Loucy (cell line): ENCODE results near the gene SLC31A1.
"Not testable (repeated sequence)": the region's sequence is repeated elsewhere in the genome, so short reads cannot be mapped to it uniquely, and the experiment has no call there.

ENCODE experiments used
- H2AFZ ChIP-seq: fragments of 200-600 bp; sonication (generic); 2 replicates; pipeline ENCODE4 v1.6.0; 2016; ENCODE audit warnings: antibody characterized with exemption, mild to moderate bottlenecking, low read length, moderate library complexity
- H3F3A ChIP-seq: fragments of 200-600 bp; 2 replicates; pipeline ENCODE4 v1.6.0; 2016; ENCODE audit warnings: antibody characterized with exemption, low read depth, mild to moderate bottlenecking
- H3K27me3 ChIP-seq: fragments of 200-600 bp; sonication (generic); 2 replicates; pipeline ENCODE4 v1.6.1; 2014; ENCODE audit warnings: low read length, mild to moderate bottlenecking; ENCODE audit not compliant: insufficient read depth, poor library complexity, severe bottlenecking
- H3K36me3 ChIP-seq: fragments of 200-600 bp; sonication (generic); 2 replicates; pipeline ENCODE4 v1.6.1; 2016; ENCODE audit warnings: low read length; ENCODE audit not compliant: insufficient read depth
- H3K4me1 ChIP-seq: fragments of 200-600 bp; sonication (generic); 2 replicates; pipeline ENCODE4 v1.5.1; 2014; ENCODE audit warnings: low read length, mild to moderate bottlenecking; ENCODE audit not compliant: insufficient read depth, poor library complexity, severe bottlenecking
- H3K4me2 ChIP-seq: fragments of 200-600 bp; sonication (generic); 2 replicates; pipeline ENCODE4 v1.6.0; 2014; ENCODE audit warnings: antibody characterized with exemption, low read length, low read depth, mild to moderate bottlenecking; ENCODE audit not compliant: poor library complexity, severe bottlenecking
- H3K4me3 ChIP-seq: fragments of 200-600 bp; sonication (generic); 2 replicates; pipeline ENCODE4 v1.5.1; 2014; ENCODE audit warnings: low read length, mild to moderate bottlenecking, mixed read lengths; ENCODE audit not compliant: poor library complexity, severe bottlenecking
- H3K79me2 ChIP-seq: fragments of 200-600 bp; sonication (generic); 2 replicates; pipeline ENCODE4 v1.6.1; 2014; ENCODE audit warnings: low read length; ENCODE audit not compliant: insufficient read depth
- H3K9ac ChIP-seq: fragments of 200-600 bp; sonication (generic); 2 replicates; pipeline ENCODE4 v1.6.0; 2014; ENCODE audit warnings: mild to moderate bottlenecking, low read depth, low read length, moderate library complexity; ENCODE audit not compliant: poor library complexity, severe bottlenecking
- H3K9me2 ChIP-seq: fragments of 200-600 bp; sonication (generic); replicated peaks from 2 replicates; pipeline ENCODE4 v1.6.1; 2016; ENCODE audit warnings: low read depth, low read length, mixed read lengths
- H3K9me3 ChIP-seq: fragments of 200-600 bp; sonication (generic); 2 replicates; pipeline ENCODE4 v1.6.1; 2014; ENCODE audit warnings: mild to moderate bottlenecking, antibody characterized with exemption, low read length, low read depth; ENCODE audit not compliant: insufficient read depth
- H4K20me1 ChIP-seq: fragments of 200-600 bp; sonication (generic); 2 replicates; pipeline ENCODE4 v1.6.0; 2014; ENCODE audit warnings: antibody characterized with exemption, low read length, mild to moderate bottlenecking; ENCODE audit not compliant: insufficient read depth, poor library complexity, severe bottlenecking
- EZH2phosphoT487 ChIP-seq: fragments of 200-600 bp; IDR thresholded peaks from 2 replicates; pipeline ENCODE4 v1.6.1; 2018; ENCODE audit warnings: antibody characterized with exemption, mild to moderate bottlenecking, moderate library complexity, borderline replicate concordance
- TF ChIP-seq, protein P1 (sequence below): fragments of 200-600 bp; sonication (generic); conservative IDR thresholded peaks from 2 replicates; pipeline ENCODE4 v1.5.1; 2014; ENCODE audit warnings: mild to moderate bottlenecking, antibody characterized with exemption, low read length

Gene SLC31A1

GRCh38 chr9:113245894-113246293, 24.6 kb downstream of the SLC31A1 start:
- no peaks in the 10 kb centered on the region for H3K27me3 ChIP-seq
- no peak overlapping the region for H3K9ac ChIP-seq
- H4K20me1 ChIP-seq: no peaks in the 10 kb centered on the region
- H3K9me3 ChIP-seq: no peaks in the 10 kb centered on the region; the same call in 1 of the 2 replicates
- H3F3A ChIP-seq: no peaks in the 10 kb centered on the region
- H3K36me3 ChIP-seq: no peaks in the 10 kb centered on the region
- no peak for TF ChIP-seq EZH2phosphoT487
- TF ChIP-seq, protein P1, sequence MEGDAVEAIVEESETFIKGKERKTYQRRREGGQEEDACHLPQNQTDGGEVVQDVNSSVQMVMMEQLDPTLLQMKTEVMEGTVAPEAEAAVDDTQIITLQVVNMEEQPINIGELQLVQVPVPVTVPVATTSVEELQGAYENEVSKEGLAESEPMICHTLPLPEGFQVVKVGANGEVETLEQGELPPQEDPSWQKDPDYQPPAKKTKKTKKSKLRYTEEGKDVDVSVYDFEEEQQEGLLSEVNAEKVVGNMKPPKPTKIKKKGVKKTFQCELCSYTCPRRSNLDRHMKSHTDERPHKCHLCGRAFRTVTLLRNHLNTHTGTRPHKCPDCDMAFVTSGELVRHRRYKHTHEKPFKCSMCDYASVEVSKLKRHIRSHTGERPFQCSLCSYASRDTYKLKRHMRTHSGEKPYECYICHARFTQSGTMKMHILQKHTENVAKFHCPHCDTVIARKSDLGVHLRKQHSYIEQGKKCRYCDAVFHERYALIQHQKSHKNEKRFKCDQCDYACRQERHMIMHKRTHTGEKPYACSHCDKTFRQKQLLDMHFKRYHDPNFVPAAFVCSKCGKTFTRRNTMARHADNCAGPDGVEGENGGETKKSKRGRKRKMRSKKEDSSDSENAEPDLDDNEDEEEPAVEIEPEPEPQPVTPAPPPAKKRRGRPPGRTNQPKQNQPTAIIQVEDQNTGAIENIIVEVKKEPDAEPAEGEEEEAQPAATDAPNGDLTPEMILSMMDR: no peak
- no peak overlapping the region for H3K4me2 ChIP-seq
- H3K79me2 ChIP-seq: no peaks in the 10 kb centered on the region
- no peaks in the 10 kb centered on the region for H3K9me2 ChIP-seq
- no peaks in the 10 kb centered on the region for H3K4me1 ChIP-seq
- H2AFZ ChIP-seq: no peak overlapping the region
- no peak overlapping the region for H3K4me3 ChIP-seq

DNA sequence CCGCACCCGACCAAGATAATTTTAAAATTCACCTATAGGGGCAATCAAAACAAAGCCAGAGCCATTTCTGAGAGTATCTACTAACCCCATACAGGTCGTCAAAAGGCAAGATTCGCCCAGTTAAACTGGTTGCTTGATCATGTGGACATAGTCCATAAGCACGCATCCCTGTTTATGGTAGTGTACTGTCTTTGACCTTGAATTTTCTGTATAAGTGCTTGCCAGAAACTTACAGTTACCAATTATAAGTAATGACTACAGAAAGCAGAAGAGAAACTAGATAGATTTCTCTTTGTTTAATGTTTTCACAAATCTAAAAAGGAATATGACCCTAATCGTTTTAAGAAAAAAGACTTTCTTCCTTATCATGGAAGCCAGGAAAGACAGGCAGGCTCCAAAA, 25.6 kb downstream of the SLC31A1 start:
- H3K4me3 ChIP-seq: no peak overlapping the region
- H3K9me2 ChIP-seq: no peaks in the 10 kb centered on the region
- no peaks in the 10 kb centered on the region for H3K27me3 ChIP-seq
- no peak overlapping the region for H3K9ac ChIP-seq
- H2AFZ ChIP-seq: no peak overlapping the region
- no peaks in the 10 kb centered on the region for H3K79me2 ChIP-seq
- no peaks in the 10 kb centered on the region for H3K36me3 ChIP-seq
- no peaks in the 10 kb centered on the region for H4K20me1 ChIP-seq
- no peaks in the 10 kb centered on the region; the same call in 1 of the 2 replicates for H3K9me3 ChIP-seq
- H3K4me2 ChIP-seq: no peak overlapping the region
- H3K4me1 ChIP-seq: no peaks in the 10 kb centered on the region
- H3F3A ChIP-seq: no peaks in the 10 kb centered on the region
- TF ChIP-seq, protein P1: no peak
- TF ChIP-seq EZH2phosphoT487: no peak

DNA sequence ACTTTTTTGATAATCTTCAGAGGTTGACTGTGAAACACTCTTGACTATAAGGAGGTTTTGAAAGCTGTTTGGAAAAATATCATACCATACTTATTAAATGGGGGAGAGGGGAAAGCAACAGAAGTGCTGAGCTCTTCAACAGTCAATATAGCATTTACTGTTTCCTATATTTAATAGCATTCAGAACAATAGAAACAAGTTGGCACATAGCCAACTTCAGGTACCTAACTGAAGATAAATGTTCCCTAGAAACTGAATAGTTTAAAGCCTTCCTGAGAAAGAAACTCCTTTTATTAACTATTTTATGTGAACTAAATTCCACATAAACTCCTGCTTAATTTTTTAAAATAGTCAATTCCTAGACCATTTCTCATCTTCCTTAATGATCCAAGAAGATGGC, 26.3 kb downstream of the SLC31A1 start:
- H4K20me1 ChIP-seq: no peaks in the 10 kb centered on the region
- H2AFZ ChIP-seq: no peak overlapping the region
- no peak overlapping the region for H3K4me2 ChIP-seq
- H3K36me3 ChIP-seq: no peaks in the 10 kb centered on the region
- TF ChIP-seq, protein P1: no peak
- TF ChIP-seq EZH2phosphoT487: no peak
- no peaks in the 10 kb centered on the region for H3K9me2 ChIP-seq
- no peaks in the 10 kb centered on the region; the same call in 1 of the 2 replicates for H3K9me3 ChIP-seq
- no peak overlapping the region for H3K9ac ChIP-seq
- no peaks in the 10 kb centered on the region for H3K27me3 ChIP-seq
- no peaks in the 10 kb centered on the region for H3K79me2 ChIP-seq
- H3K4me3 ChIP-seq: no peak overlapping the region
- no peaks in the 10 kb centered on the region for H3K4me1 ChIP-seq
- H3F3A ChIP-seq: no peaks in the 10 kb centered on the region

GRCh38 chr9:113249661-113250060, 28.3 kb downstream of the SLC31A1 start:
- H3K27me3 ChIP-seq, H3K9me3 ChIP-seq, H2AFZ ChIP-seq, H3K4me3 ChIP-seq, H3K4me1 ChIP-seq, H3K79me2 ChIP-seq, H3K9ac ChIP-seq, H3K36me3 ChIP-seq, H3F3A ChIP-seq, H3K4me2 ChIP-seq, H4K20me1 ChIP-seq, H3K9me2 ChIP-seq: not testable (repeated sequence)
